ENCODE measurements around the gene SOX5.

The SOX5 gene

DNA sequence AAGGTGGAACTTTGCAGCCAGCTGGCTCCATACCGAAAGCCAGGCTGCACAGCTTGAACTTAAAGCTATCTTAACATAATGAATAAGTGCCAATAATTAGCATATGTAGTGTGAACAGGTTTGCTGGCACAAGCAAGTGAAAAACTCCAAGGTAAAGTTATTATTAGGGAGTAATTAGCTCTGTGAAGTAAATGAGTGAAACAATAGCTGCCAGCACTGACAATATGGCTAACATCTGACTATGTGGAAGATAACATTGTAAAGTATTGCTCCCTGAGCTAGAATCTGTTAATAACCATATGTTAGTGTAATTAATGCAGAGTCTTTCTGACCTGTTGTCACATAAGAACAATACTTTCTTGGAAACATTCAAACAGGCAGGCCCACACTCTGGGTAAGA lies 246.4 kb downstream of the SOX5 start:
- no peak for FAIRE-seq
- no peak for TF ChIP-seq CTCF (IDR thresholded peaks at IDR 0.05; ENCODE audit: insufficient read depth, missing control alignments)
- no peak for DNase-seq (ENCODE audit: insufficient read length, low spot score)

- FAIRE-seq (no peak), DNase-seq (ENCODE audit: insufficient read length, low spot score) (no peak)
- no peak for TF ChIP-seq CTCF (IDR thresholded peaks at IDR 0.05; ENCODE audit: insufficient read depth, missing control alignments)
Observed at GRCh38 chr12:23699031-23699430, 250.4 kb downstream of the SOX5 start.

DNA sequence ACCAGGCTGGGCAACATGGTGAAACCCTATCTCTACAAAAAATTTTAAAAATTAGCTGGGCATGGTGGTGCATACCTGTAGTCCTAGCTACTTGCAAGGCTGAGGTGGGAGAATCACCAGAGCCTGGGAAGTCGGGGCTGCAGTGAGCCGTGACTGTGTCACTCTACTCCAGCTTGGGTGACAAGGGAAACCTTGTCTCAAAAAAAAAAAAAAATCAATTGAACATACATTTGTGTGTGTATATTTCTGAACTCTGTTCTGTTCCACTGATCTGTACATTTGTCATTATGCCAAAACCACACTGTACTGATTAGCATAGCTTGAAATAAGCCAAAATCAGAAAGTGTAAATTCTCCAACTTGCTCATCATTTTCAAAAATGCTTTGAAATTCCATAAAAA lies 254.6 kb downstream of the SOX5 start:
- no peak for DNase-seq (ENCODE audit: insufficient read length, low spot score)
- no peak for FAIRE-seq
- no peak for TF ChIP-seq CTCF (IDR thresholded peaks at IDR 0.05; ENCODE audit: insufficient read depth, missing control alignments)

GRCh38 chr12:23694307-23694706 lies 255.2 kb downstream of the SOX5 start:
- no peak for DNase-seq (ENCODE audit: insufficient read length, low spot score)
- TF ChIP-seq CTCF (IDR thresholded peaks at IDR 0.05; ENCODE audit: insufficient read depth, missing control alignments) = no peak
- FAIRE-seq = no peak

DNA sequence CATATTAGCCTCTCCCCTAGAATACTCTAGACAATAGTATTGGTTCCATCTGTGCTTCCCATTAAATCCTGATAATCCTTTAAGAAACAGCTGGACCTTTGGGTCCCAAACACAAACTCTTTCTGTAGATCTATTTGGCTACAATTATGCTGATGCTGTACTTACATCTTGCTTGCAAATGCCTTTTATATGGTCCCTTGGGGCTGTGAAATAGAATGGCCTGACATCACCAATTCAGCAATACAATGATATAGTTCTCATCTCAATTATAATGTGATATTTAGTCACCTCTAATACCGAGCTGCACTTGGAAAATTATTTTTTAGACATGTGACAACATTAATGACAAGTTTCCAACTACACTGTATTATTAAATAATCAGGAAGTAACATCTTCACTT lies 261.5 kb downstream of the SOX5 start:
- FAIRE-seq = peak; percentile 95
- DNase-seq (ENCODE audit: insufficient read length, low spot score) = no peak
- TF ChIP-seq CTCF (IDR thresholded peaks at IDR 0.05; ENCODE audit: insufficient read depth, missing control alignments) = no peak

DNA sequence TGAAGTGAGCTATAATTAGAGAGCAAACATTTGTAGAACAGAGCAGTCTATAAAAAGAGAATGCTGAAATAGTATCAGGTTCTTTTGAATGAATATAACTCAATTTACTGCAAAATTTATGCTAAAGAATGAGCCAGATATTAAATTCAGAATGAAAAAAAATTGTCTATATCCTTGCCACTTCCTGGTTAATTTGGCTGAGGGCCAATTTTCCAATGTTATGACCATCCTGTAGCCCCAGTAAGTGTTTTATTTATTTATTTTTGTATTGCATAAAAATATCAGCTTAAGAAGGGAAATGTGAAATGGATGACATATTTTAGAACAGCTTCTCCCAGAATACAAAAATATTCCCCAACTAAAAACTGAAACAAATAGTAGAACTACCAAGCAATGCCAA lies 263.4 kb downstream of the SOX5 start:
- TF ChIP-seq CTCF (IDR thresholded peaks at IDR 0.05; ENCODE audit: insufficient read depth, missing control alignments) = no peak
- DNase-seq (ENCODE audit: insufficient read length, low spot score) (no peak), FAIRE-seq (no peak)

DNA sequence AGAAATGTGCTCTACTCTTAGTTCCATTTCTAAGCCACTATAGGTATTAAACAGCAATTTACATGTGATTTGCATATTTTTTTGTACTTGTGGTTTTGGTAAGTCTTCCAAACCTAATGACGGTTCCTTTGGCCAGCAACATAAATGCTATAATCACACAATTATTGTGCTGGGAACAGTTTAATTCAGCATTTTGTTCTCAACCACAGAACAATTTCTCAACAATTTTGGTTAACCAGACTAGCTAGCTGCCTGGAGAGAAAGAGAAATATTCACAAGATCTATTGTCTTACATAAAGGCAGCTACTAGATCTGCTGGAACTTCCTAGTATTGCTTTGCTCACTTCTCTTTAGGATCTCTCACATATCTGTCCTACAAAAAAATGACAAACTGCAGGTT lies 265.3 kb downstream of the SOX5 start:
- FAIRE-seq (no peak), DNase-seq (ENCODE audit: insufficient read length, low spot score) (no peak)

More for the DNA sequence above, 265.3 kb downstream of the SOX5 start:
- no peak for TF ChIP-seq CTCF (IDR thresholded peaks at IDR 0.05; ENCODE audit: insufficient read depth, missing control alignments)
